Spleen (tissue), 7 donors: ENCODE measurements around the gene FKBP10.

Experiments
- CTCF ChIP-seq, 11 experiments: fragments of 200-600 bp in 7 of 11; fragments of 450-650 bp in 4 of 11; sonication (generic) in 4 of 11; IDR thresholded peaks in 8 of 11; conservative IDR thresholded peaks in 3 of 11; 1 replicate in 7 of 11; 2 replicates in 4 of 11; pipeline versions ENCODE4 v1.4.0 to v1.8.0; 2016 to 2021; ENCODE audit warnings: antibody characterized with exemption in 11 of 11, inconsistent platforms in 4 of 11, mild to moderate bottlenecking in 1 of 11
- POLR2A ChIP-seq, 3 donors: fragments of 450-650 bp; IDR thresholded peaks; one replicate each; pipeline ENCODE4 v1.5.1; 2017; ENCODE audit warnings: antibody characterized with exemption in 3 of 3, mild to moderate bottlenecking in 1 of 3
- POLR2AphosphoS5 ChIP-seq, 3 donors: sonication (generic); formaldehyde crosslinking; IDR thresholded peaks; one replicate each; pipeline ENCODE4 v1.5.1; 2017; ENCODE audit warnings: antibody characterized with exemption in 3 of 3
- donor health status: DM: no; HTN: no; CAD: no; lungs with moderate emphysema.
- donor health status: DM: no; HTN: no; CAD: no.
- donor health status: DM: no; HTN: no; CAD: no.

- TF ChIP-seq CTCF (IDR thresholded peaks at IDR 0.05 in 8 of 11, conservative IDR thresholded peaks at IDR 0.05 in 3 of 11) (no peak), POLR2AphosphoS5 (IDR thresholded peaks at IDR 0.05) (no peak), POLR2A (IDR thresholded peaks at IDR 0.05) (no peak)
Observed at GRCh38 chr17:41766135-41766534, 46.7 kb upstream of the FKBP10 start.
